Measurements from ENCODE around the gene TSC2.

The TSC2 gene

DNA sequence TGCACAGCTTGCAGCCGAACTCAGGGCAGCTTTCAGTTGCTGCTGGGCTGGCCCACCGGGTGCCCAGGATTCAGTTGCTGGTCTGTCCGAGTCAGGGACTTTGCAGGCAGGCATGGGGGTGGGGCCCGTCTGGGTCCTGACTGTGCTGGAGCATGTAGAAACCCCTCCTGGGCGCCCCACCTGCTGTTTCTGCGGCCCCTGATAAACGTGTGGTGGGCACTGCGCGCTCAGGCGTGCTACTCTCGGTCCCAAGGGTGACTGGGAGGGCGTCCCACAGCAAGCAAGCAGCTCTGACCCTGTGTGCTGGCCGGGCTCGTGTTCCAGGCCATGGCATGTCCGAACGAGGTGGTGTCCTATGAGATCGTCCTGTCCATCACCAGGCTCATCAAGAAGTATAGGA is 12.6 kb downstream of the TSC2 start:
- Histone ChIP-seq H3K27ac (no peak overlapping the region), H3K27me3 (no peaks in the 10 kb centered on the region), H3K4me1 (ENCODE audit: control insufficient read depth in 1 of 2, insufficient read depth in 1 of 2, low read depth in 1 of 2, low read length in 1 of 2) (no peaks in the 10 kb centered on the region), H3K36me3 (peaks cover 92% of the 10 kb centered on the region), H3K4me3 (ENCODE audit: low read depth in 1 of 2, low read length in 1 of 2) (no peak overlapping the region), H3K9me3 (no peaks in the 10 kb centered on the region)
- TF ChIP-seq, protein P1, sequence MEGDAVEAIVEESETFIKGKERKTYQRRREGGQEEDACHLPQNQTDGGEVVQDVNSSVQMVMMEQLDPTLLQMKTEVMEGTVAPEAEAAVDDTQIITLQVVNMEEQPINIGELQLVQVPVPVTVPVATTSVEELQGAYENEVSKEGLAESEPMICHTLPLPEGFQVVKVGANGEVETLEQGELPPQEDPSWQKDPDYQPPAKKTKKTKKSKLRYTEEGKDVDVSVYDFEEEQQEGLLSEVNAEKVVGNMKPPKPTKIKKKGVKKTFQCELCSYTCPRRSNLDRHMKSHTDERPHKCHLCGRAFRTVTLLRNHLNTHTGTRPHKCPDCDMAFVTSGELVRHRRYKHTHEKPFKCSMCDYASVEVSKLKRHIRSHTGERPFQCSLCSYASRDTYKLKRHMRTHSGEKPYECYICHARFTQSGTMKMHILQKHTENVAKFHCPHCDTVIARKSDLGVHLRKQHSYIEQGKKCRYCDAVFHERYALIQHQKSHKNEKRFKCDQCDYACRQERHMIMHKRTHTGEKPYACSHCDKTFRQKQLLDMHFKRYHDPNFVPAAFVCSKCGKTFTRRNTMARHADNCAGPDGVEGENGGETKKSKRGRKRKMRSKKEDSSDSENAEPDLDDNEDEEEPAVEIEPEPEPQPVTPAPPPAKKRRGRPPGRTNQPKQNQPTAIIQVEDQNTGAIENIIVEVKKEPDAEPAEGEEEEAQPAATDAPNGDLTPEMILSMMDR (IDR thresholded peaks at IDR 0.05), result no peak

DNA sequence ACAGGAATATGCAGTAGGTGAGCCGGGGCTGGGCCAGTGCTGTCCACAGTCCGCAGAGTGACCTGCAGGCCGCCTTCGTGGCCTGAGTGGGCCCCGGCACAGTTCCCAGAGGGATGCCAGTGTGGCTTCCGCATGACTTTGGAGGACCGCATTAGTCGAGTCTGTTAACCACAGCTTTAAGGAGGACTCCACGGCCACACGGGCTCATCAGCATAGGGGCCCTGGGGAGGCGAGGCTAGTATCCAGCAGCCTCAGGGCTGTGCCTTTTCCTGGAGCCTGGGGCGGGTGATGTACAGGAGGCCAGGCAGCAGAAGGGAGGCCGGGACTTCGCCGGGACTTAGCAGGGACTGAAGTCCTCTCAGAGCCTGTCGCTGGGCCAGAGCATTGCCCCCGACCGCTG is 13.2 kb downstream of the TSC2 start:
- no peaks in the 10 kb centered on the region for H3K4me1 ChIP-seq (ENCODE audit: control insufficient read depth in 1 of 2, insufficient read depth in 1 of 2, low read depth in 1 of 2, low read length in 1 of 2)
- H3K36me3 ChIP-seq, result peaks cover 94% of the 10 kb centered on the region
- no peak overlapping the region for H3K27ac ChIP-seq
- no peaks in the 10 kb centered on the region for H3K27me3 ChIP-seq
- H3K4me3 ChIP-seq (ENCODE audit: low read depth in 1 of 2, low read length in 1 of 2), result no peak overlapping the region
- TF ChIP-seq, protein P1 (IDR thresholded peaks at IDR 0.05), result no peak
- H3K9me3 ChIP-seq, result no peaks in the 10 kb centered on the region

DNA sequence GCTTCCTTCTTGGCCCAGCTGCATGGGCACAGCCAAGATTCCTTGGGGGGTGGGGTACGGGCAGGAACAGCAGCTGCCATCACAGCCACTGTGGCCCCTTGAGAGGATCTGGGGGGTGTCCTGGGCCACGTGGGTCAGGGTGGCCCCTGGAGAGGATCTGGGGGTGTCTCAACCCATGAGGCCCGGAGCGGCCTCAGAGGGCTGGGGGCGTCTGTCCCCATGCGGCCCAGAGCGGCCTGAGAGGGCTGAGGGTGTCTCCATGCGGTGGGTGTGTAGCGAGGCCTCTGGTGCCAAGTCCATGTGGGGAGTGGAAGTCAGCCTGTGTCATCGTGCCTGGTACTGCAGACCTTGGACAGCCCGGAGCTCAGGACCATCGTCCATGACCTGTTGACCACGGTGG is 13.7 kb downstream of the TSC2 start:
- H3K4me3 ChIP-seq (ENCODE audit: low read depth in 1 of 2, low read length in 1 of 2), result no peak overlapping the region
- no peaks in the 10 kb centered on the region for H3K9me3 ChIP-seq
- TF ChIP-seq, protein P1 (IDR thresholded peaks at IDR 0.05), result no peak
- peaks cover 93% of the 10 kb centered on the region for H3K36me3 ChIP-seq
- H3K27me3 ChIP-seq, result no peaks in the 10 kb centered on the region
- H3K4me1 ChIP-seq (ENCODE audit: control insufficient read depth in 1 of 2, insufficient read depth in 1 of 2, low read depth in 1 of 2, low read length in 1 of 2), result no peaks in the 10 kb centered on the region
- H3K27ac ChIP-seq, result no peak overlapping the region

DNA sequence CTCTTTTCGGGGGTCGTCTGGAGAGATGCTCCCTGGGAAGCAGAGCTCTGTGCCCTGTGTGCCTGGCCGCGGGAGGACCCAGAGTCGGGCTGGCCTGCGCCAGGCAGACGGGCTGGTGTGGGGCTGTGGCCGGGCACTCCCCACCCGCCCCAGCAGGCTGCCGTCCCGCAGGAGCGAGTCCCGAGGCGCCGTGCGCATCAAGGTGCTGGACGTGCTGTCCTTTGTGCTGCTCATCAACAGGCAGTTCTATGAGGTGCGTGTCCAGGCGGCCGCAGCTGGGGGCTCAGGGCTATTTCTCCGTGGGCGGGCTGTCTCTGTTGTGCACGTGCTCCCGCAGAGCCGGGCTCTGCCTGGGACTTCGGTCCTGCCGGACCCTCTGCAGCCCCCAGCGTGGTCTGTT is 15.0 kb downstream of the TSC2 start:
- H3K27me3 ChIP-seq, result no peaks in the 10 kb centered on the region
- no peaks in the 10 kb centered on the region for H3K4me1 ChIP-seq (ENCODE audit: control insufficient read depth in 1 of 2, insufficient read depth in 1 of 2, low read depth in 1 of 2, low read length in 1 of 2)
- no peaks in the 10 kb centered on the region for H3K9me3 ChIP-seq
- no peak overlapping the region for H3K4me3 ChIP-seq (ENCODE audit: low read depth in 1 of 2, low read length in 1 of 2)
- peaks cover 94% of the 10 kb centered on the region for H3K36me3 ChIP-seq
- TF ChIP-seq, protein P1 (IDR thresholded peaks at IDR 0.05), result no peak
- no peak overlapping the region for H3K27ac ChIP-seq

DNA sequence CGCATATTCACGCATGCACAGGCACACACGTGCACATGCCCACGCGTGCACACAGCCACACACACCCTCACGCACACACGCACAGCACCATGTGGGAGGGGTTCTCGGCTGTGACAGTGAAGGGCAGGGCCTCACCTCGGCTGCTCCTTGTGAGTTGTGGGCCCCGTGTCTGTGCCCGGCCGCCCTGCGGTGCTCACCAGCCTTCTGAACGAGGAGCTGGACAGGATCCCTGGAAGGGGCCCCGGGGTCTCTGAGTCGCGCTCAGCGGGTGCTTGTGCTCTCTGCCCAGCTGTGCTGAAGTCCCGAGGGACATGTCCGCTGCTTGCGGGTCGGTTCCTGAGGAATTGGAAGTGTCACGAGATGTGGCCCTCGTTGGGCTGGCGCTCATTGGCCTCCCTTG is 16.1 kb downstream of the TSC2 start:
- Histone ChIP-seq H3K4me1 (ENCODE audit: control insufficient read depth in 1 of 2, insufficient read depth in 1 of 2, low read depth in 1 of 2, low read length in 1 of 2) (no peaks in the 10 kb centered on the region), H3K4me3 (ENCODE audit: low read depth in 1 of 2, low read length in 1 of 2) (no peak overlapping the region), H3K27ac (no peak overlapping the region), H3K9me3 (no peaks in the 10 kb centered on the region), H3K36me3 (peaks cover 95% of the 10 kb centered on the region), H3K27me3 (no peaks in the 10 kb centered on the region)
- TF ChIP-seq, protein P1 (IDR thresholded peaks at IDR 0.05), result no peak

DNA sequence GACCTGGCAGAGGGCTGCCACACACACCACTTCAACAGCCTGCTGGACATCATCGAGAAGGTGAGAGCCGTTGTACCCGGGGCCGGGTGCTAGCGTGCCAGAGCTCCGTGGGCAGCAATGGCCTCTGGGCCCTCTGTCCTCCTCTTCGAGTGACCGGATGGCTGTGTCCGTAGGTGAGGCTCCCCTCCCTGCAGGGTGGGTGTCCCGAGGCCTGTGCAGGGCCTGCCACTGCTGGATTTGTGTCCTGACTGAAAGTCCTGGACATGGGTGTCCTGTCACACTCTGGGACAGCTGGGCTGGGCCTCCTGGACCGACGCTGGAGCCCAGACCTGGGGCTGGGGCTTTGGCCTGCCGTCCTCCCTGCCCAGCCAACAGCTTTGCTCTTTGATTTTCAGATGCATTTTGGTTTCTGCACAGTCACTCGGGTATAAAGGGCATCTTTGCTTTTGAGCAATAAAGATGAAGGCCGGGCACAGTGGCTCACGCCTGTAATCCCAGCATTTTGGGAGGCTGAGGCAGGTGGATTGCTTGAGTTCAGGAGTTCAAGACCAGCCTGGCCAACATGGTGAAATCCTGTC is 16.7 kb downstream of the TSC2 start:
- H3K4me1 ChIP-seq (ENCODE audit: control insufficient read depth in 1 of 2, insufficient read depth in 1 of 2, low read depth in 1 of 2, low read length in 1 of 2), result no peaks in the 10 kb centered on the region
- TF ChIP-seq, protein P1 (IDR thresholded peaks at IDR 0.05), result no peak
- no peak overlapping the region for H3K27ac ChIP-seq
- no peaks in the 10 kb centered on the region for H3K27me3 ChIP-seq
- no peaks in the 10 kb centered on the region for H3K9me3 ChIP-seq
- no peak overlapping the region for H3K4me3 ChIP-seq (ENCODE audit: low read depth in 1 of 2, low read length in 1 of 2)
- H3K36me3 ChIP-seq, result peaks cover 96% of the 10 kb centered on the region

Measured in neutrophil (primary cell).